Ovary (tissue), 9 donors: ENCODE data around the gene PVALB. TPM values are rescaled to one million over a fixed set of nuclear protein-coding genes. Genes with fewer than 3 reads are reported as not detected.

Experiments
- DNase-seq, 5 donors: peaks; one replicate each; pipeline ENCODE4 v3.0.0-alpha.2; 2019 to 2020
- H3K27ac ChIP-seq, 2 donors: fragments of 200-600 bp; one replicate each; pipeline versions ENCODE4 v1.5.1 to v1.8.0; 2019 to 2022
- H3K27me3 ChIP-seq: fragments of 200-600 bp; one replicate; pipeline ENCODE4 v1.8.0; 2022
- H3K36me3 ChIP-seq: fragments of 200-600 bp; sonication (generic); one replicate; pipeline ENCODE4 v1.5.1; 2019
- H3K4me1 ChIP-seq: one replicate; pipeline ENCODE4 v1.8.1; 2013; ENCODE audit warnings: mild to moderate bottlenecking, moderate library complexity; ENCODE audit not compliant: insufficient read depth
- H3K4me3 ChIP-seq: fragments of 200-600 bp; sonication (generic); one replicate; pipeline ENCODE4 v1.5.1; 2017
- H3K9me3 ChIP-seq, 2 donors: fragments of 200-600 bp in 1 of 2; sonication (generic) in 1 of 2; one replicate each; pipeline versions ENCODE4 v1.5.1 to v1.8.1; 2013 to 2019; ENCODE audit warnings: mild to moderate bottlenecking in 1 of 2, moderate library complexity in 1 of 2
- CTCF ChIP-seq, 3 donors: fragments of 450-650 bp in 2 of 3; fragments of 200-600 bp in 1 of 3; IDR thresholded peaks; one replicate each; pipeline versions ENCODE4 v1.5.1 to v1.8.0; 2016 to 2022; ENCODE audit warnings: antibody characterized with exemption in 3 of 3, mild to moderate bottlenecking in 1 of 3
- EP300 ChIP-seq: sonication (generic); formaldehyde crosslinking; IDR thresholded peaks from one replicate; pipeline ENCODE4 v1.6.1; 2017; ENCODE audit warnings: antibody characterized with exemption
- POLR2A ChIP-seq: fragments of 450-650 bp; IDR thresholded peaks from one replicate; pipeline ENCODE4 v1.6.1; 2017; ENCODE audit warnings: antibody characterized with exemption, mild to moderate bottlenecking, moderate library complexity
- WGBS, 3 donors: extraction: QIAGEN DNeasy Blood & Tissue Kit in 1 of 3; methylation state at CpG; one replicate each; pipeline versions ENCODE4 v1.1.5 to v1.1.7; 2013 to 2017; 5-methylcytosine and 5-hydroxymethylcytosine counted together
- intact Hi-C, 4 donors: fragments of 100-400 bp; cut with DNase I; formaldehyde crosslinking; loops; one replicate each; pipeline versions ENCODE4 v1.11.0 to v1.15.1; 2022 to 2023
- polyA plus RNA-seq, 2 donors: library from polyadenylated mRNA; stranded (reverse); fragments of 200-250 nt in 1 of 2; fragments of 350-450 nt in 1 of 2; fragmentation: Illumina TruSeq in 1 of 2; extraction: RNeasy Lipid Tissue Mini Kit (QIAGEN cat#74804) in 1 of 2; gene quantifications; one replicate each; pipeline ENCODE4 v1.2.3, GENCODE V29; 2013 to 2014
- total RNA-seq, 7 donors: library from RNA; depleted of rRNA in 2 of 7; stranded (reverse); fragments of >200 nt in 2 of 7; fragmentation: NEBNext Ultra II Directional in 3 of 7; extraction: Animal tissue kit (Norgen Biotek cat#: 25700) in 3 of 7; gene quantifications; one replicate each; pipeline versions ENCODE4 v1.1.0 to v1.2.4, GENCODE V29; 2016 to 2023
- donor health status: DM: no; HTN: no; CAD: no; lungs with moderate emphysema.
- donor health status: DM: no; HTN: no; CAD: no.
- donor health status: Bipolar disorder and iron deficiency.
- donor health status: DM: yes; HTN: yes; CAD: no.
- donor health status: DM: no; HTN: no; CAD: no.
- donor health status: DM: yes; HTN: yes; CAD: no.

PVALB gene
- total and polyA plus RNA-seq, 9 donors: 0.41 to 0.47 TPM; not detected in 7

- no peak for DNase-seq
These were observed 43.2 kb upstream of the PVALB start for GRCh38 chr22:36860017-36860416.

GRCh38 chr22:36858966-36859365 is 42.1 kb upstream of the PVALB start:
- peaks cover 1% of the 10 kb centered on the region for H3K4me1 ChIP-seq
- no peak overlapping the region for H3K27ac ChIP-seq
- no peaks in the 10 kb centered on the region for H3K9me3 ChIP-seq
- TF ChIP-seq CTCF (IDR thresholded peaks at IDR 0.05): no peak
- TF ChIP-seq POLR2A: no peak
- TF ChIP-seq EP300: no peak
- no peaks in the 10 kb centered on the region for H3K36me3 ChIP-seq
- H3K27me3 ChIP-seq: no peaks in the 10 kb centered on the region
- no peak for DNase-seq
- WGBS, 3 donors: 91 to 93% (median 91%) methylated on average over 2 of the region's 2 CpGs
- no peak overlapping the region for H3K4me3 ChIP-seq
- intact Hi-C loops: no loop called here

More at GRCh38 chr22:36860017-36860416, 43.2 kb upstream of the PVALB start:
- Histone ChIP-seq H3K4me1 (peaks cover 1% of the 10 kb centered on the region), H3K27ac (no peak overlapping the region), H3K27me3 (no peaks in the 10 kb centered on the region), H3K36me3 (no peaks in the 10 kb centered on the region), H3K4me3 (no peak overlapping the region), H3K9me3 (no peaks in the 10 kb centered on the region)
- whole genome bisulfite sequencing, 3 donors: 57 to 66% (median 60%) methylated on average over 6 of the region's 6 CpGs
- intact Hi-C loops: loop anchor here in 1 of 4 donors (10.0 kb wide), 1 partner anchor 115 kb away; no protein-coding TSS in a partner anchor
- TF ChIP-seq CTCF (IDR thresholded peaks at IDR 0.05) (no peak), POLR2A (no peak), EP300 (no peak)

GRCh38 chr22:36858156-36858555 is 41.3 kb upstream of the PVALB start:
- intact Hi-C loops: no loop called here
- no peak for DNase-seq
- no peak for TF ChIP-seq POLR2A
- no peak for TF ChIP-seq EP300
- no peak for TF ChIP-seq CTCF (IDR thresholded peaks at IDR 0.05)
- no peaks in the 10 kb centered on the region for H3K27me3 ChIP-seq
- no peak overlapping the region for H3K4me3 ChIP-seq
- no peaks in the 10 kb centered on the region for H3K36me3 ChIP-seq
- peaks cover 1% of the 10 kb centered on the region for H3K4me1 ChIP-seq
- H3K9me3 ChIP-seq: no peaks in the 10 kb centered on the region
- H3K27ac ChIP-seq: no peak overlapping the region
- 35 to 49% (median 43%) methylated on average over 9 of the region's 9 CpGs for WGBS, 3 donors

GRCh38 chr22:36856792-36857135 is 39.9 kb upstream of the PVALB start:
- H3K4me3 ChIP-seq: no peak overlapping the region
- TF ChIP-seq CTCF (IDR thresholded peaks at IDR 0.05) (no peak), POLR2A (no peak), EP300 (no peak)
- H3K27ac ChIP-seq: no peak overlapping the region
- H3K9me3 ChIP-seq: no peaks in the 10 kb centered on the region
- intact Hi-C loops: no loop called here
- H3K4me1 ChIP-seq: peaks cover 1% of the 10 kb centered on the region
- no peak for DNase-seq
- 57 to 72% (median 63%) methylated on average over 8 of the region's 8 CpGs for WGBS, 3 donors
- H3K36me3 ChIP-seq: no peaks in the 10 kb centered on the region
- no peaks in the 10 kb centered on the region for H3K27me3 ChIP-seq
